Measurements from ENCODE around the gene ETFBKMT. TPM values are rescaled to one million over a fixed set of nuclear protein-coding genes. Genes with fewer than 3 reads are reported as not detected.
A peak's percentile ranks its signal among the peaks of the same experiment; 100 is the strongest.
"Not testable (repeated sequence)": the region's sequence is repeated elsewhere in the genome, so short reads cannot be mapped to it uniquely, and the experiment has no call there.

Gene ETFBKMT
- total RNA-seq, 1 donor from 2014 or later = 2.2 TPM

DNA sequence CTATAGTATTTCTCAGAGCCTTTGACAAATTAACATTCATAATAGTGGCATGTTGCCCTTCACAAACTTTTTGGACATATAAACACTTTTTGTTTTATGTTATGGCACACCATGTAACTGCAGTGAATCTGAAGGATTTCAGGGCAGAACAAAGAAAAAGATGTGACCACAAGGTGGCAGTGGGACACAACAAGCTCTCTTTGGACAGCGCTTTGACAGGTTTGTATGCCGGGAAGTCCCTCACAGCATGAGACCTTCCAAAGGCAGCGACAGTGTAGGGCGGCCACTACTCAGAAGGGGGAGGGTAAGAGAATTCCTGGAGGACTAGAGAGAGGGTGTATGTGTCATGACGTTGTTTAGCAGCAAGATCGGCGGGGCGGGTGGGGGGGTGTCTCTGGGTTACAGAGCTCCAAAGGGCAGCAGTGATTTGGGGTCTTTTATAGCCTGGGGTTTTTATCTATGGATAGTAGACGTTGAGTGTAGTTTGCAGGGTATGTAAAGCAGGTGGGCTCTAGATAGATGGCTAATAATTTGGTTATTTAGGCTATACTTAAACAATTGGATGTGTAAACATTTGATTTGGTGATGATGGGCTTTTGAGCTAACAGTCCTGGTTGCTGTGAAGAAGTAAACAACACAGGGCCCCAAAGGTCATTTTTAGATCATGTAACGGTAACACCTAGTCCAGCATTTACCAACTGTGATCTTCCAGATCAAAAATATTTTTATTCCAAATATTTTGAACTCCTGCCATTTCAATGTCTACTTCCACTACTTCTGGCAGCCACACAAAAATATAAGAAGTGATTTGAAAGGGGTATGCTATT, 22.9 kb downstream of the ETFBKMT start:
- Histone ChIP-seq H3K4me3 (ENCODE audit: insufficient read depth, low read depth, low read length) (no peak overlapping the region), H4K20me1 (ENCODE audit: insufficient read depth, low read length) (no peaks in the 10 kb centered on the region), H3K9me3 (ENCODE audit: insufficient read depth, low read depth, low read length) (no peaks in the 10 kb centered on the region), H3K4me1 (ENCODE audit: insufficient read depth, low read length) (no peaks in the 10 kb centered on the region), H3K36me3 (ENCODE audit: insufficient read depth, low read length) (no peaks in the 10 kb centered on the region), H3K4me2 (ENCODE audit: low read length) (no peak overlapping the region), H3K9ac (ENCODE audit: low read length) (no peak overlapping the region), H2AFZ (ENCODE audit: low read depth, low read length) (no peak overlapping the region), H3K27ac (ENCODE audit: low read depth, low read length) (no peak overlapping the region), H3K79me2 (ENCODE audit: insufficient read depth, low read length) (no peaks in the 10 kb centered on the region), H3K27me3 (ENCODE audit: insufficient read depth, low read length) (no peaks in the 10 kb centered on the region)
- no peak for TF ChIP-seq EZH2 (IDR thresholded peaks at IDR 0.05; ENCODE audit: insufficient read depth, low read length)
- TF ChIP-seq, protein P1, sequence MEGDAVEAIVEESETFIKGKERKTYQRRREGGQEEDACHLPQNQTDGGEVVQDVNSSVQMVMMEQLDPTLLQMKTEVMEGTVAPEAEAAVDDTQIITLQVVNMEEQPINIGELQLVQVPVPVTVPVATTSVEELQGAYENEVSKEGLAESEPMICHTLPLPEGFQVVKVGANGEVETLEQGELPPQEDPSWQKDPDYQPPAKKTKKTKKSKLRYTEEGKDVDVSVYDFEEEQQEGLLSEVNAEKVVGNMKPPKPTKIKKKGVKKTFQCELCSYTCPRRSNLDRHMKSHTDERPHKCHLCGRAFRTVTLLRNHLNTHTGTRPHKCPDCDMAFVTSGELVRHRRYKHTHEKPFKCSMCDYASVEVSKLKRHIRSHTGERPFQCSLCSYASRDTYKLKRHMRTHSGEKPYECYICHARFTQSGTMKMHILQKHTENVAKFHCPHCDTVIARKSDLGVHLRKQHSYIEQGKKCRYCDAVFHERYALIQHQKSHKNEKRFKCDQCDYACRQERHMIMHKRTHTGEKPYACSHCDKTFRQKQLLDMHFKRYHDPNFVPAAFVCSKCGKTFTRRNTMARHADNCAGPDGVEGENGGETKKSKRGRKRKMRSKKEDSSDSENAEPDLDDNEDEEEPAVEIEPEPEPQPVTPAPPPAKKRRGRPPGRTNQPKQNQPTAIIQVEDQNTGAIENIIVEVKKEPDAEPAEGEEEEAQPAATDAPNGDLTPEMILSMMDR (IDR thresholded peaks at IDR 0.05; ENCODE audit: insufficient read depth, low read depth, low read length) = peak; percentile 71
- Mint-ChIP-seq H3K27ac (ENCODE audit: unreplicated experiment) (no peak overlapping the region), H3K9me3 (ENCODE audit: unreplicated experiment) (peaks cover 27% of the 10 kb centered on the region), H3K4me1 (ENCODE audit: low read depth, unreplicated experiment) (no peaks in the 10 kb centered on the region), H3K4me3 (ENCODE audit: unreplicated experiment) (no peak overlapping the region), H3K27me3 (ENCODE audit: low read depth, unreplicated experiment) (no peaks in the 10 kb centered on the region), H3K36me3 (ENCODE audit: low read depth, unreplicated experiment) (peaks cover 12% of the 10 kb centered on the region)
- FAIRE-seq (no peak), DNase-seq (ENCODE audit: low read depth) (peak; percentile 69)

DNA sequence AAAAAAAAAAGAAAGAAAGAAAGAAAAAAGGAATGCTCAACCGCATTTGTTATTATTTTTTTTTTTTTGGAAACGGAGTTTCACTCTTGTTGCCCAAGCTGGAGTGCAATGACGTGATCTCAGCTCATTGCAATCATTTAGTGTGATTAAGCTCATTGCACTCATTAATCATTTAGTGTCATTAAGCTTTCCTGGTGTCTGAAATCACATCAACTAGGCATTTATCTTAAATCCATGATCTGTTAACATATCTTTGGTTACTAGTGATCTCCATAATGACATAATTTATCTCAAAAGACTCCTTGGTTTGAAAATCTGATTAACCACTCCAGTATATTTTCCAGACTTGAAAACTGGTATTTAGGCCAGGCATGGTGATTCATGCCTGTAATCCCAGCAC, 26.3 kb downstream of the ETFBKMT start:
- Histone ChIP-seq H4K20me1 (ENCODE audit: insufficient read depth, low read length) (no peaks in the 10 kb centered on the region), H3K4me1 (ENCODE audit: insufficient read depth, low read length) (no peaks in the 10 kb centered on the region), H3K27ac (ENCODE audit: low read depth, low read length) (no peak overlapping the region), H3K27me3 (ENCODE audit: insufficient read depth, low read length) (no peaks in the 10 kb centered on the region), H3K79me2 (ENCODE audit: insufficient read depth, low read length) (no peaks in the 10 kb centered on the region), H3K36me3 (ENCODE audit: insufficient read depth, low read length) (no peaks in the 10 kb centered on the region), H3K9me3 (ENCODE audit: insufficient read depth, low read depth, low read length) (no peaks in the 10 kb centered on the region), H3K4me2 (ENCODE audit: low read length) (no peak overlapping the region), H3K9ac (ENCODE audit: low read length) (no peak overlapping the region), H3K4me3 (ENCODE audit: insufficient read depth, low read depth, low read length) (no peak overlapping the region), H2AFZ (ENCODE audit: low read depth, low read length) (no peak overlapping the region)
- FAIRE-seq = no peak
- TF ChIP-seq EZH2 (IDR thresholded peaks at IDR 0.05; ENCODE audit: insufficient read depth, low read length) = no peak
- TF ChIP-seq, protein P1 (IDR thresholded peaks at IDR 0.05; ENCODE audit: insufficient read depth, low read depth, low read length) = no peak
- no peak overlapping the region for H3K4me3 Mint-ChIP-seq (ENCODE audit: unreplicated experiment)
- H3K27me3 Mint-ChIP-seq (ENCODE audit: low read depth, unreplicated experiment) = no peaks in the 10 kb centered on the region
- DNase-seq (ENCODE audit: low read depth) = peak; percentile 90
- no peaks in the 10 kb centered on the region for H3K4me1 Mint-ChIP-seq (ENCODE audit: low read depth, unreplicated experiment)
- H3K36me3 Mint-ChIP-seq (ENCODE audit: low read depth, unreplicated experiment) = peaks cover 16% of the 10 kb centered on the region
- H3K27ac Mint-ChIP-seq (ENCODE audit: unreplicated experiment) = no peak overlapping the region
- peaks cover 28% of the 10 kb centered on the region for H3K9me3 Mint-ChIP-seq (ENCODE audit: unreplicated experiment)

DNA sequence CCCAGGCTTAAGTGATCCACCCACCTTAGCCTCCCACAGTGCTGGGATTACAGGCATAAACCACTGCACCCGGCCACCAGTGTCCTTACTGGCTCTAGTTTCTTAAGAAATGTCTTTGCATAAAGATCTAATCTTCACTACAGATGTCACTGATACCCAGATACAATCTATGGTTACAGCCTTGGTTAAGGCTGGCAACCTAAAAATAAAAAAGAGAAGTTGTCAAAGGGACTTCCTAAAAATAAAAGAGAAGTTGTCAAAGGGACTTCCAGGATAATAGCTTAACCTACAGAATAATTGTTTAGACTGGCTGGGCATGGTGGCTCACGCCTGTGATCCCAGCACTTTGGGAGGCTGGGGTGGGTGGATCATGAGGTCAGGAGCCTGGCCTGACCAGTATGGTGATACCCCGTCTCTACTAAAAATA, 27.6 kb downstream of the ETFBKMT start:
- no peaks in the 10 kb centered on the region for H3K27me3 Mint-ChIP-seq (ENCODE audit: low read depth, unreplicated experiment)
- H3K4me3 ChIP-seq (ENCODE audit: insufficient read depth, low read depth, low read length) = no peak overlapping the region
- H3K79me2 ChIP-seq (ENCODE audit: insufficient read depth, low read length) = no peaks in the 10 kb centered on the region
- H3K9me3 ChIP-seq (ENCODE audit: insufficient read depth, low read depth, low read length) = no peaks in the 10 kb centered on the region
- no peak overlapping the region for H3K4me3 Mint-ChIP-seq (ENCODE audit: unreplicated experiment)
- no peak overlapping the region for H3K27ac Mint-ChIP-seq (ENCODE audit: unreplicated experiment)
- no peaks in the 10 kb centered on the region for H3K4me1 Mint-ChIP-seq (ENCODE audit: low read depth, unreplicated experiment)
- H3K9ac ChIP-seq (ENCODE audit: low read length) = no peak overlapping the region
- H3K27ac ChIP-seq (ENCODE audit: low read depth, low read length) = no peak overlapping the region
- H3K4me2 ChIP-seq (ENCODE audit: low read length) = no peak overlapping the region
- no peaks in the 10 kb centered on the region for H3K27me3 ChIP-seq (ENCODE audit: insufficient read depth, low read length)
- no peaks in the 10 kb centered on the region for H3K36me3 ChIP-seq (ENCODE audit: insufficient read depth, low read length)
- no peaks in the 10 kb centered on the region for H4K20me1 ChIP-seq (ENCODE audit: insufficient read depth, low read length)
- no peak for FAIRE-seq
- TF ChIP-seq, protein P1 (IDR thresholded peaks at IDR 0.05; ENCODE audit: insufficient read depth, low read depth, low read length) = no peak
- TF ChIP-seq EZH2 (IDR thresholded peaks at IDR 0.05; ENCODE audit: insufficient read depth, low read length) = no peak
- peaks cover 14% of the 10 kb centered on the region for H3K36me3 Mint-ChIP-seq (ENCODE audit: low read depth, unreplicated experiment)
- no peak for DNase-seq (ENCODE audit: low read depth)
- no peak overlapping the region for H2AFZ ChIP-seq (ENCODE audit: low read depth, low read length)
- H3K4me1 ChIP-seq (ENCODE audit: insufficient read depth, low read length) = no peaks in the 10 kb centered on the region
- peaks cover 26% of the 10 kb centered on the region for H3K9me3 Mint-ChIP-seq (ENCODE audit: unreplicated experiment)

GRCh38 chr12:31689921-31690320, 30.4 kb downstream of the ETFBKMT start:
- not testable (repeated sequence) for H3K27me3 ChIP-seq (ENCODE audit: insufficient read depth, low read length); H3K27ac ChIP-seq (ENCODE audit: low read depth, low read length); H3K4me1 Mint-ChIP-seq (ENCODE audit: low read depth, unreplicated experiment); H3K27ac Mint-ChIP-seq (ENCODE audit: unreplicated experiment); H3K4me3 ChIP-seq (ENCODE audit: insufficient read depth, low read depth, low read length); H3K4me1 ChIP-seq (ENCODE audit: insufficient read depth, low read length); H3K4me3 Mint-ChIP-seq (ENCODE audit: unreplicated experiment); H4K20me1 ChIP-seq (ENCODE audit: insufficient read depth, low read length); H2AFZ ChIP-seq (ENCODE audit: low read depth, low read length); H3K9me3 ChIP-seq (ENCODE audit: insufficient read depth, low read depth, low read length); H3K36me3 Mint-ChIP-seq (ENCODE audit: low read depth, unreplicated experiment); H3K9ac ChIP-seq (ENCODE audit: low read length); H3K9me3 Mint-ChIP-seq (ENCODE audit: unreplicated experiment); H3K79me2 ChIP-seq (ENCODE audit: insufficient read depth, low read length); FAIRE-seq; DNase-seq (ENCODE audit: low read depth); H3K36me3 ChIP-seq (ENCODE audit: insufficient read depth, low read length); H3K27me3 Mint-ChIP-seq (ENCODE audit: low read depth, unreplicated experiment); H3K4me2 ChIP-seq (ENCODE audit: low read length)

Measured in astrocyte (in vitro differentiated cells and primary cell).